ENCODE data around the gene ANK3.

Gene ANK3

DNA sequence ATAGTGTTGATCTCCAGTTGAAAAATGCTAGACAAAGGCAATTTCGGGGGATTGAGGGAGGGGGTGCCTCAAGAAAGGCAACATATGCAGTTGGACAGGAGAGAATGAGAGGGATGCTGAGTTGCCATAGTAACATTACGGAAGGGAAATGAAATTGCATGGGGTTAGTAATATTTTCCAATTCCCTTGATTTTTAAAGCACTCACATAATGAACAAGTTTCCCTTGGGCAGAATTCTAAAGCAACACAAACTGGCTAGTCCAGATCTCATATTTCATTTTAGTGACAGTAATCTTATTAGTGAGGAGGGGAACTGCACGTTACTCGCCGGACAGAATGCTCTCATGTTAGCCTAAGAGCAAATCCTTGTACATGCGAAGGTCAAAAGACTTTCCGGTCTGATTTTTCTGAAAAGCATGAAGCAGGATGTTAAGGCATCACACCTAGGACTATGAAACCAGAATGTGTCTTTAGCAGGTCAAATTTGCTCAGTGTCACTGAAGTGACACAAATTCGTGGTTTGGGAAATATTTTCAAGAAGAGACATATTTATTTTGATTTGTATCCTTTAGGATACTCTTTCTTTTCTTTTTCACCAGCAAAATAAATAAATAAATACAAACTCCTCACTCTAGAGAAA is 165.5 kb downstream of the ANK3 start:
- DNase-seq (ENCODE audit: low spot score) = no peak

DNA sequence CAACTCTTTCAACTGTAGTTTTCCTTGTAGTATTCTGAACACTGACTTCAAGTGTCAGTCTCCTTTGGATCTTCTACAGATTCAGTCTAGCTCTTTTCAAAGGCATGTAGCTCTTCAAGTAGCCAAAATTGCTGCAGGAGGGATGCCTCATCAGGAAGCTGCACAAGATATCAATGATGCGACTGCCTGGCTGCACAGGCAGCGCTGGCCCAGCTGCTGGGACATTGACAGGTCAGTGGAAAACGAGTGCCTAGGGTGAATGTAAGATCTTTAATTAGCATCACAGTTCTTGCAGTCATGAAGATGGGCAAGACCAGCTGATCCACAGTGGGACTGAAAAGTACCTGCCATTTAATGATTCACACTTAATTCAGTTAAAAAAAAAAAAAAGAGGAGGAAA is 167.6 kb downstream of the ANK3 start:
- no peak for DNase-seq (ENCODE audit: low spot score)

DNA sequence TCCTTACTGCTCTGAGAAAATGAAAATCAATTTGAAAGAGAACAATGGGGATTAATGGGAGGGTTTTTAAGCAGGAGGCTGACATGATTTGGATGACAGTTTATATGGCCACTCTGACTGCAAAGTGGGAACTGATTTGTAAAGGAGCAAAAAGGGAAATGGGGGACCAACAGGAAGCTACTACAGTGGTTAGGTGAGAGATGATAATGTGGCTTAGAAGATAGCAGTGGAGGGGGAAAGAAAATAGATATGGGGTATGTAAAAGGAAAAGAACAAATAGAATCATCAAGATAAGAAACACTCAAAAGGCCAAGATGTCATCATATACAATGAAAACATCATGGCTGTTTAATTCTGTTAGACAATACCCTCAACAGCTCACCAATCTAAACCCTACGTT is 177.5 kb downstream of the ANK3 start:
- no peak for DNase-seq (ENCODE audit: low spot score)

DNA sequence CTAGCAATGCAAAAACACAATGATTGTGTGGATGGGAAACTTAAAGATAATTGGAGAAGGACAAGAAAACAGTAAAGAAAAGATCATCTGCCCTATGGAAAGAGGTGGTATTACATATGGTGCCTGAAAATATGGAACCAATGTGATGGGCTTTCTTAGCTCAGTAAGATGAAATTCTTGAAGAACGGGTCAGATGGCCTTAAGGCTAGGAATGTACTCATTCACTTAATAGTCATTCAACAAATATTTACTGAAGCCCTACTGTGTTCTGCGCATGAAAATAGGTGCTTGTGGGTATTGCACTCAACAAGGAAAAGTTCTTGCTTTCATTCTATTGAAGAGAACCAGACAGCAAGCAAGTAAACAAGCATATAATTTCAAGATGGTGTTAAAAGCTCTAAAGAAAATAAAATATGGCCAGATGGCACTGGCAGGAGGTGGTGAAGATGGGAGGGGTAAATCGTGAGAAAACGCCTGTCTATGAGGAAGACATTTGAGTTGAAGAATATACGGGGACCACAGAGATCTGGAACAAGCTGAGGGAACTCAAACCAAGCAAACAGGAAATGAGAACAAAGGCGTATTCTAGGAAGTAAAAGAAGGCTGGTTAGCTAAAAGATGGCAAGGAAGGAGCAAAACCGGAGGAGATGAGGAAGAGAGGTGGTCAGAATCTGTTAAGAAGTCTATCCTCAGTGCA is 179.7 kb downstream of the ANK3 start:
- DNase-seq (ENCODE audit: low spot score) = peak; percentile 5

DNA sequence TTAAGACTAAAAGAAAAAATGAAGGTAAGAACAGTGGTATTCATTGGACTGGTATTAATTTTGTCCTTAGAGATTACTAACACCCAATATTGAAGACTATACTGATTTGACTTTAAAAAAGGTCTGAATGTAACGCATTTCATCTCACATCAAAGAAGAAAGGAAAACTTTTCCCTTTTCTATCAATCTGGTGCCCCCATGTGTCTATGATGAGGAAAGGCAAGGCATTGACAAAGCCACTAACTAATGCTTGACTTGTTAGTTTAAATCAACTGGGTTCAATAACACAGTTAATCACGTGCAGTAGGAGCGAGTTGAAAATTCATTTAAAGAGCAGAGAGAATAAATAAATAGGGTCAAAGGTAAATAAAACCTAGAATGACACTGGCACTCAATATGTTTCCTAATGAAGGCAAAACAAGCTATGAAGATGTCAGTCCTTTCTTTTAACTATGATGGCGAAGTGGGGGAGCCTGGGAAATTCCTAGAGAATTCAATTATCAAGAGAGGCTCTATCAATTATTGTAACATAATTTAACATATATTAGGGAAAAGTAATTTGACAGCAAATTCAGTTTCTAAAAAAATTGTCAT is 180.9 kb downstream of the ANK3 start:
- DNase-seq (ENCODE audit: low spot score) = peak; percentile 17

DNA sequence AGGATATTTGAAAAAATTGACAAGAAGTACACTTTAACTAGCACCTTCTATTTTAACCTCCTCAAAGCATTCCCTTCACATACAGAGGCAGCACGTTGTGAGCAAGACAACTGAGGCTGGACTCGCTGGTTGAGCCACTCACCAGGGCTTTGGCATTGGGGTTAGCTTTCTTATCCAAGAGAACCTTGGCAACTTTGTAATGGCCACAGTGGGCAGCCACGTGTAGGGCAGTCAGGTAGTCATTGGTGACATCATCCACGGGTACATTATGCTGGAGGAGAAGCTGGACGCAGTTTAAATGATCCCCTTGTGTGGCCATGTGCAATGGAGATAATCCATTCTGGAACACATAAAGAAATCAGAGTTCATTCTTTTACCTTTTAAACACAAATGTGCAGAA is 181.8 kb downstream of the ANK3 start:
- DNase-seq (ENCODE audit: low spot score) = no peak

DNA sequence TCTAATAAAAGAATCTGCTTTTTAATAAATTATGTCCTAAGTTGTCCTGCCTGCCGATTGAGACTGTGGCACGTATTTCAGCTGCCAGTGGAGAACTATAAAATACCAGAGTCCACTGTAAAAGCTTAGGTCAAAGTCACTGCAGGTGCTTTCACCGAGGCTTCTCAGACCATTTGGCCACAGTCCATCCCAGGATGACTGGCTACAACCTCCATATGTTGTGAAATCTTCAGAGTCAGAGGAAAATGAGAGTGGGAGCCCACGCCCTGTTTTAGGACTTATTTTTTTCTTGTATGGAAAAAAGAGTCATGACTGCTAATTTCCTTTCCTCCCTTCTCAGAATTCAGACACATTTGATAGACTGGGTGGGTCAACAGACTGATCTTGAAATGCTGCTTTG is 182.9 kb downstream of the ANK3 start:
- DNase-seq (ENCODE audit: low spot score) = no peak

DNA sequence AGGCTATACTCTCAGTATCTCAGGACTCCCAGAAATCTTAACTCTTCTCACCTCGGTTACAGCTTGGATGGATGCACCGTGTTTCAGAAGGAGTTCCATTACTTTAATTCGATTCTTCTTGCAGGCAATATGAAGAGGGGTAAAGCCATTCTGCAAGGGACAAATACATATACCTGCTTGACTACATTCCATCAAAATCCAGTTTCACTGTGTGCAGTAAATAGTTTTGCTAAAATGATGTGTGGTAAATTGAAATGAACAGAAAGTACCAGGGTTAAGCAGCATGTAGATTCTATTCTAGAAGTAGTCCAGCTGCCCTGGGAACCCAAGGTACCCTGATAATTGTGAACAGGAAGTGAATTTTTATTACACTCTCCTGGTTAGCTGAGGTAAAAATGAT is 183.9 kb downstream of the ANK3 start:
- no peak for DNase-seq (ENCODE audit: low spot score)

DNA sequence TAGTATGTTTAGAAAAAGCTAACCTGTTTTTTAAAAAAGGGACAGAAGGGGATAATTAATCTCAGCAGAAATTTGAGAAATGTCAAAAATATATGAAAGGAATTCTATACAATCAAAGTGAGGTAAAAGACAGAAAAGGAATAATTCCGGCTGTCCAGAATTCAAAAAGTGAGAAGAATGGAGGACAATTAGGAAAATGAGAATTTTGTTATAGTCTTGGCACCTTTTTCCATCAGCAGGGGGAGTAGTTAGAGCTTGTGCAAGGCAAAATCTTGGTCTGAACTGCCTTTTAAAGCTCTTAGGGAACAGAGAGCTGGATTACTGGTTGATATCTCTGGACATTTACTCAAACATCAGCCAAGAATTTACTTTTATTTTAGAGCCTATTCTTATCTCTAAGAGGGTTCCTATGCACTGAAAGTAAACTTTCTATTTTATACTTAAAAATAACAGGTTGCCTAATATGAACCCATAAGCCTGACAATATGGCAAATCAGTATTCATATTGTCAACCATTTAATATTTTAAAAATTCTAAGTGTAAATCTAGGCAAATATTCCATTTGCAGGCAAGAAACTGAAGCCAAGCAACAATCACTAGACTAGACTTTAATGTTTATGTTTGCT is 185.6 kb downstream of the ANK3 start:
- DNase-seq (ENCODE audit: low spot score) = peak; percentile 13

DNA sequence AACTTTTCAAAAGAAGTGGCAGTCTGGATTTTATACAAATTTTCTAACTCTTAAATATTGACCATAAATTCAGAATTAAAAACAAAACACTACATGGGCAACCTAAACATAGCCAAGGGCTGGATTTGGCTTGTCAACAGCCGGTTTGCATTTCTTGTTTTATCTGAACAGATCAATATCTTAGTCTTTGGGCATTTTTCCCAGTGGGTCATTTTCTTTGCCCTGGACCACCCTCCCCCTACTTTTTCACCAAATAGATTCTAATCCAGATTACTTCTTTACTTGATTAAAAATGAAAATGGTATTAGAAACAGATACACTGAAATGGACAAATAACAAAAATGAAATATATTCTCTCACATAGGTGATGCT is 189.0 kb downstream of the ANK3 start:
- DNase-seq (ENCODE audit: low spot score) = no peak

DNA sequence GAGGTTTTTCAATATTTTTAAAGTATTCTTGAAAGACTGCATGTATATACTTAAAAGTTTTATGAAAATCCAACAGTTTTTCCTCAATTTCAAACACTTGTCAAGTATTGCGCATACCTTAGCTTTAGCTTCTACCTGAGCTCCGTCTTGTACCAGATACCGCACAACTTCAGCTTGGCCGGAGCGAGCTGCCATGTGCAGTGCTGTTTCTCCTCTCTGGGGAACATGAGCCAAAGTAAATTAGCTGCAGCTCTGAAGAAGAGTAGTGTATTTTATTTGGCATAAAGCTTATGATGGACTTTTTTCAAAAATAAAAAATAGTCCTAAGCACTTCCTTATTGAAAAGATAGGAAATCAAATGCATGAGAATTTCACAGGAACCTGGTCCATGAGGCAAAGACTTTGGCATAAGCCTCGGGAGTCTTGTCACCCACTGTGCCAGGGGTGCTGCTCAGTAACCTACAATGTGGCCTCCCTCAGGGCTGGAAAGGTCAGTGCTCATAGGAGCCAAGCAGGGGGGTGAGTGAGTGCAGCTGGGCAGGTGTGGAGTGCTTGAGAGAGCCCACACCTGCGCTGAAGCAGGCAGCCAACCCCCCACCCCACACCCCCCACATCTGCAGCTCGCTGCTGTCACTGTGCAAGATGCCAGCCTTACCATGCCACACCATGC is 189.5 kb downstream of the ANK3 start:
- DNase-seq (ENCODE audit: low spot score) = no peak

DNA sequence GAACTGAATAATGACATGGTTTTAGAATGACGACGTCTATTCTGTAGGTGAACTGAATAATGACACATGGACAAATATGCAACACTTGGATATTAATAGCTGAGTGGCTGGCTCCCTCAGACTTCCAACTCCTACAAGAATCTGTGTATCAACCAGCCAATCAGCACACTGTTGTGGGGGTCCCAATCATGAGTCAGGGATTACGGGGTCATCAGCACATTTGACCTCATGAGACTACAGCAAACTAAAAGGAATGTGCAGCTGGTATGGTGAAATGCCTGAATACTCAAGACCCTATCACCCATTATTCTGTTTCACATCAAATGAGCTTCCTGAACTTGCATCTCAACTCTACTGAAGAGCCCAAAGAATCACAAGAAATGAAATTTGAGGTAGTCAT is 192.5 kb downstream of the ANK3 start:
- DNase-seq (ENCODE audit: low spot score) = no peak

DNA sequence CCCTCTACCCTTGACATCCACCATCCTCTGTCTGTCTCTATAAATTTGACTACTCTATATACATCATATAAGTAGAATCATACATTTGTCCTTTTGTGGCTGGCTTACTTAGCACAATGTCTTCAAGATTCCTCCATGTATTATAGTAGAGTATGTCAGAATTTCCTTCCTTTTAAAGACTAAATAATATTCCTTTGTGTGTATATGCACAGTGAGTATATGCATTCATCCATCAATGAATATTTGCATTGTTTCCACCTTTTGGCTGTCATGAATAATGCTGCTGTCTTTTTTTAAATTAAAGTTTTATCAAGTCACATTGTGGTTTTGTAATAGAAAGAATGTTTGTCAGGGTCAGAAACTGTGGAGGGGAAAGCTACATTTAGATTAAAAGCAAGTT is 195.3 kb downstream of the ANK3 start:
- DNase-seq (ENCODE audit: low spot score) = no peak

DNA sequence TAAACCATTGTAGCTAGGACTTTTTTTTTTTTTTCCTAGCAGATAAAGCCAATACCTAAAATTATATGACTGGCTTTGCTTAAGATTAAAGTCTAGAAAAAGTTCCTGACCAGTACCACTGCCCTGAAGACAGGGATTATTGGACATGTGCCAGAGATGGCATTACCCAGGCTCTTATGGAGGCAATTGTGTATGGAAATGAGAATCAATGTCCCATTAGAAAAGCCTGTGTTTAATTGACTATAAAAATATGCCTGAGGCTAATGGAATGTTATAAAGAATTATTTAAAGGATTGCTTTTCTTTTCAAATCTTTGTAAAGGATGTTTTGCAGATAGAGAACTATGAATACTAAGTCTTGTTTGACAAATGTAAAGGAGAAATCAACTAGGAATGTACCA is 196.7 kb downstream of the ANK3 start:
- no peak for DNase-seq (ENCODE audit: low spot score)

DNA sequence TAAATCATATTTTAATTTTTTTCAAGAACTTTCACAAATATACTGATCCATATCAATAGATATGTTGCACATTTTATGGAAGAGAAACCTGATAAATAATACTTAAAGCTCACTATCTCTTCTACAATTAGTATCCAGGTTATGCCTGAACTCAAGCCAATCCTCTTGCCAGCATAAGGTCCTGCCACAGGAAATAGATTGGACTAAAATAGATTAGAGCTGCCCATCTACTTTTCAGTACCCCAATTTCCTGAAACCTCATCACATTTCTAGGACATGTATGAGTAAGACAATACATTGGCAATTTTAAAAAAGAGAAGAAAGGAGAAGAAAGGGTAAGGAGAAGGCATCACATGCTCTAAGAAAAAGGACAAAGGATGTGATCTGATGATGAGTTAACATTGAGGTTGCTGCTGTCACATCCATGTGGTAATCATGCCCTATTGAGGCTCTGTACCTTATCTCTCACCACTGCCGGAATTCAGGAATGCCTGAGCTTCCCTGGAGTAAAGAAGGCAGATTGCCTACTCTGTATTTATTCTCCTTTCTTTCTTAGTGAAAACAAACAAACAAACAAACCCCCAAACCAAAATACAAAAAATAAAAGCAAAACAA is 199.7 kb downstream of the ANK3 start:
- DNase-seq (ENCODE audit: low spot score) = no peak

DNA sequence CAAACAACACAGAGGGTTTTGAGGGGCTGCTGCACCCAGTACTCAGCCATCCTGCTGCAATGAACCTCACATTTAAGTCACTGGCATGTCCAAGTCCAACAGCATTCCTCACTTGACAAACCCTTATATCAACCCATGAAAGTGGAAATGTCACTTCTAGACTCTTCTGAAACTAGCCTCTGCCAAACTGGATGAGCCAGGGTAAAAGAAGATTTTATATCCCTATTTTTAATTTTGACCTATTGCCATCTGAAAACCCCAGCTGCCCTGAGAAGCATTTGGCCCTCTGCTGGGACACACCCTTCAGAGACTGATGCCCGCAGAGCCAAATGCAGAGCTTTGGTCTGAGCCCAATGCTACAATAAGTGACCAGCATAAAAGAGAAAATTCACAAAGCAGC is 201.1 kb downstream of the ANK3 start:
- no peak for DNase-seq (ENCODE audit: low spot score)

DNA sequence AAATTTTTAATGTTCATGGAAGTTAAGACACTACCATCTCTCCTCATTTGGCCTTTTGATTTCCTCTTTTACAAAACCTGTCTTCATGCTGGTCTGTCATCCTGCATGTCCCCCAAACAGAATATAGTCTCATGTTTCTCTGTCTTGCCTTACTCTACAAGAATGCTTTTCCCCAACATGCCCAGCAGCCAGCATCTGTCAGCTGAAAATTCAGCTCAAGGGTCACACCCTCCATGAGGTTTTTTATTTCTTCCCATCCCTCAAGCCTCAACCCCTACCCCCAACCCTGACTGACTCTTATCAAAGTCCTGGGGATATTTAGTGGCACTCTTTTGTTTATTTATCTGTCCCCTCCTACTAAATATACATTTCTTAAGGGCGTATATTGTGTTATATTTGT is 202.0 kb downstream of the ANK3 start:
- no peak for DNase-seq (ENCODE audit: low spot score)

DNA sequence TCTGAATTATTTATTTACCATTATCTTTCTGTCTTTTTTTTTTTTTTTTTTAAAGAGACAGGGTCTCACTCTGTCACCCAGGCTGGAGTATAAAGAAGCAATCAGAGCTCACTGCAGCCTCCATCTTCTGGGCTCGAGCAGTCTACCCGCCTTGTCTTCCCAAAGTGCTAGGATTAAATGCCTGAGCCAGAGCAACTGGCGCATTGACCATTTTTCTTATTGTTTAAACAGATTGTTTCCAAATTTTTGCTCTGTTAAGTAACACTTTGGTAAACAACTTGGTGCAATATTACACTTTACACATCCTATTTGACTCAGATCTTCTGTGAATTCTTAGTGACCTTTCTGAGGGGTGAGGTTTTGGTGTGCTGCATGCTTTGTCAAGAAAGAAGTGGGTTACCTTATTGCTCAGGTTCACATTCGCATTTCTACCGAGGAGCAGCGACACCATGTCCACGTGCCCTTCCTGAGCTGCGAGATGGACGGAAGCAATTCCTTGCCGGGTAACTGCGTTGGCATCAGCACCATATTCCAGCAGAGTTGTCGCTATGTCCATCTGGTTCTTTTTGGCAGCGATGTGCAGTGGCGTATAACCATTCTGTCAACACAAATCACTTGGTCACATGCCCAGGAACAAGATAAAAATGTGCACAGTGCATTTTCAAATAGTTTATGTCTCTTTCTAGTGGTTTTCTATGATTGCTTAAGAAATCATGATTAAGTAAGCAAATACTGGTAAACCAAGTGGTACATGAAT is 203.2 kb downstream of the ANK3 start:
- DNase-seq (ENCODE audit: low spot score) = no peak

DNA sequence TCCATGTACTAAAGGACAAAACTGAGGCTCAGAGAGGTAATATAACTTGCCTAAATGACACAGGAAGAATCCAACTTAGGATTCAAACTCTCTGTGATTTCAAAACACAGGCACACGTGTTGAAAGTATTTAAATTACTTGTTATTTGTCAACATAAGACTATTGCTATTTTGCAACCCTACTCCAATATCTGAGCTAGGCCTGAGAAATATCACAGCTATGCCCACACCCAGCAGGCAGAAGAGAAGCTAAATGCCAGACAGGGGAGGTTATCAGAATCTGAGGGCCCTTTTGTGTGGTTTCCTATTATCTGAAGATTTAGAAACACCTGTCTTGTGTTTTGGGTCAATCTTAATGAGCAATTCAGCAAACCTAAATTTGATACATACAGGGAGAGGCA is 204.3 kb downstream of the ANK3 start:
- no peak for DNase-seq (ENCODE audit: low spot score)

DNA sequence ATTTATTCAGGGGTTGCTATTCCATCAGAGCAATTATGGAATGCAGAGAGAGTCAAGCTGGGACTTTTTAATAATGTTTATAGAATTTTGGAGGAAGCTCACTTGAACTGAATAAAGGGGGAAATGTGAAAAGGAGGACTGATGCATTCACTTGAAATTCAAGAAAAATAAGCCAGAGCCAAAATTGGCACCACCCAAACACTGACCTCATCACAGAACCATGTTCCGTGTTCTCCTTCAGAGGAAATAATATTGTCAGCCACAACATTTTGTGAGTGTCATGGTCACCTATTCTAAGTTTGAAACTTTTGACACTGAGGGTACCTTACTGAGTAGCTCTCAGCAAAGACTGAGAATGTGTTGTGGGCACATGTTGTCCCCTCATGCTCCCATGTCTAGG is 207.0 kb downstream of the ANK3 start:
- DNase-seq (ENCODE audit: low spot score) = no peak

DNA sequence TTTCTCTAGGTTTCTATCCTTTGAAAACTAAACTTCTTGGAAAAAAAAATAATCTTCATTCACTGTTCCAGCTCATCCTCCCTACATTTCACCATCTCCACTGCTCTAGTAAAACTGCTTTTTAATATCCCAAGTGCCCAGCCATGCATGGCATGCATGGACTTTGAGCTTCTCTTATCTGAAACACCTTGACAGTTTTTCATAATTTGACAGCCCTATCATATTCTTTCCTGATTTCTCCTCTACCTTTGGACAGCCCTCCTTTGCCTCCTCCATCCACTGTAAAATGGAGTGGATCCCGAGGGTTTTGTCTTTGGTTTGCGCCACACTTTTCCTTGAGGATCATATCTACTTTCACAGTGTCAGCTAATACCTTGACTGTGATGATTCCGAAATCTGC is 212.8 kb downstream of the ANK3 start:
- DNase-seq (ENCODE audit: low spot score) = no peak

All from activated CD4-positive, alpha-beta T cell treated with anti-CD3 and anti-CD28 coated beads, Interleukin-2, Interleukin-4, amounts not matched to agents 100 ng/mL and 50 ng/mL, durations not matched to agents 16 hours and 8 hours (primary cell).